OCI-M1 (cell line): ENCODE data around the gene CACTIN.

ENCODE experiments used
- DNase-seq: peaks from one replicate; lab custom pipeline; 2025; lab: John Stamatoyannopoulos, UW

CACTIN gene

GRCh38 chr19:3609779-3610719 lies 16.5 kb downstream of the CACTIN start:
- peak; percentile 10 for DNase-seq

- peak; percentile 10 for DNase-seq
Observed at GRCh38 chr19:3608750-3609322, 17.8 kb downstream of the CACTIN start.

GRCh38 chr19:3608079-3608641 lies 18.4 kb downstream of the CACTIN start:
- DNase-seq: peak; percentile 48

GRCh38 chr19:3607303-3608078 lies 19.1 kb downstream of the CACTIN start:
- DNase-seq: no peak

- DNase-seq: no peak
Observed at GRCh38 chr19:3606690-3607289, 19.8 kb downstream of the CACTIN start, which contains the start of gene TBXA2R. TBXA2R (minus strand) TSS chr19:3606875; CDS start chr19:3600634, 6,241 bp downstream.

- DNase-seq: no peak
Observed at GRCh38 chr19:3606174-3606689, 20.4 kb downstream of the CACTIN start.

GRCh38 chr19:3605770-3606169 lies 20.8 kb downstream of the CACTIN start:
- DNase-seq: no peak

GRCh38 chr19:3605361-3605760 lies 21.2 kb downstream of the CACTIN start:
- DNase-seq: no peak

- DNase-seq: no peak
Observed at GRCh38 chr19:3604987-3605343, 21.6 kb downstream of the CACTIN start.

GRCh38 chr19:3604227-3604986 lies 22.2 kb downstream of the CACTIN start:
- DNase-seq: no peak

- DNase-seq: no peak
Observed at GRCh38 chr19:3603121-3603811, 23.3 kb downstream of the CACTIN start.

- DNase-seq: no peak
Observed at GRCh38 chr19:3601021-3601420, 25.6 kb downstream of the CACTIN start.

GRCh38 chr19:3599776-3600187 lies 26.8 kb downstream of the CACTIN start:
- DNase-seq: no peak

GRCh38 chr19:3595521-3596061 lies 31.0 kb downstream of the CACTIN start:
- no peak for DNase-seq

- DNase-seq: no peak
Observed at GRCh38 chr19:3593156-3593555, 33.4 kb downstream of the CACTIN start.

GRCh38 chr19:3591876-3592613 lies 34.5 kb downstream of the CACTIN start:
- no peak for DNase-seq

GRCh38 chr19:3590991-3591659 lies 35.5 kb downstream of the CACTIN start:
- no peak for DNase-seq

- no peak for DNase-seq
Observed at GRCh38 chr19:3589949-3590348, 36.6 kb downstream of the CACTIN start.

GRCh38 chr19:3589439-3589838 lies 37.2 kb downstream of the CACTIN start:
- DNase-seq: no peak
